Astrocyte (in vitro differentiated cells and primary cell): ENCODE data around the gene CIC. TPM values are rescaled to one million over a fixed set of nuclear protein-coding genes. Genes with fewer than 3 reads are reported as not detected.
"Not testable (repeated sequence)": the region's sequence is repeated elsewhere in the genome, so short reads cannot be mapped to it uniquely, and the experiment has no call there.

Experiments
- DNase-seq: peaks from one replicate; pipeline ENCODE4 v3.0.0-alpha.2; 2010; ENCODE audit warnings: low read depth
- FAIRE-seq: peaks from 2 replicates; lab custom pipeline; 2011; peaks lifted over from hg19 to GRCh38; lab: Jason Lieb, UNC
- H2AFZ ChIP-seq: 2 replicates; pipeline ENCODE4 v1.6.0; 2012; ENCODE audit warnings: low read depth, low read length, inconsistent platforms
- H3K27ac ChIP-seq: 2 replicates; pipeline ENCODE4 v1.5.1; 2011; ENCODE audit warnings: low read depth, low read length, inconsistent platforms
- H3K27me3 ChIP-seq: 2 replicates; pipeline ENCODE4 v1.6.0; 2011; ENCODE audit warnings: low read length, inconsistent platforms; ENCODE audit not compliant: insufficient read depth
- H3K36me3 ChIP-seq: 2 replicates; pipeline ENCODE4 v1.5.1; 2011; ENCODE audit warnings: low read length, inconsistent platforms; ENCODE audit not compliant: insufficient read depth
- H3K4me1 ChIP-seq: 2 replicates; pipeline ENCODE4 v1.5.1; 2011; ENCODE audit warnings: low read length, inconsistent platforms; ENCODE audit not compliant: insufficient read depth
- H3K4me2 ChIP-seq: 2 replicates; pipeline ENCODE4 v1.6.0; 2012; ENCODE audit warnings: low read length, inconsistent platforms
- H3K4me3 ChIP-seq: 2 replicates; pipeline ENCODE4 v1.5.1; 2011; ENCODE audit warnings: low read depth, mild to moderate bottlenecking, low read length, inconsistent platforms; ENCODE audit not compliant: insufficient read depth
- H3K79me2 ChIP-seq: 2 replicates; pipeline ENCODE4 v1.6.0; 2012; ENCODE audit warnings: mild to moderate bottlenecking, low read length, inconsistent platforms; ENCODE audit not compliant: insufficient read depth
- H3K9ac ChIP-seq: 2 replicates; pipeline ENCODE4 v1.6.0; 2012; ENCODE audit warnings: mild to moderate bottlenecking, low read length, inconsistent platforms
- H3K9me3 ChIP-seq: 2 replicates; pipeline ENCODE4 v1.5.1; 2012; ENCODE audit warnings: low read depth, mild to moderate bottlenecking, low read length, inconsistent platforms; ENCODE audit not compliant: insufficient read depth
- H4K20me1 ChIP-seq: 2 replicates; pipeline ENCODE4 v1.6.0; 2012; ENCODE audit warnings: low read length, inconsistent platforms; ENCODE audit not compliant: insufficient read depth
- H3K27ac Mint-ChIP-seq: one replicate; pipeline ENCODE4 v1.8.0; 2021; ENCODE audit warnings: mild to moderate bottlenecking, mixed read lengths; ENCODE audit not compliant: unreplicated experiment
- H3K27me3 Mint-ChIP-seq: one replicate; pipeline ENCODE4 v1.8.0; 2021; ENCODE audit warnings: low read depth, mixed read lengths; ENCODE audit not compliant: unreplicated experiment
- H3K36me3 Mint-ChIP-seq: one replicate; pipeline ENCODE4 v1.8.0; 2021; ENCODE audit warnings: low read depth, mixed read lengths; ENCODE audit not compliant: unreplicated experiment
- H3K4me1 Mint-ChIP-seq: one replicate; pipeline ENCODE4 v1.8.0; 2021; ENCODE audit warnings: low read depth, mixed read lengths; ENCODE audit not compliant: unreplicated experiment
- H3K4me3 Mint-ChIP-seq: one replicate; pipeline ENCODE4 v1.8.0; 2021; ENCODE audit warnings: mild to moderate bottlenecking, moderate library complexity, mixed read lengths; ENCODE audit not compliant: unreplicated experiment
- H3K9me3 Mint-ChIP-seq: one replicate; pipeline ENCODE4 v1.8.0; 2021; ENCODE audit warnings: mild to moderate bottlenecking, mixed read lengths; ENCODE audit not compliant: unreplicated experiment
- CTCF ChIP-seq: IDR thresholded peaks from 2 replicates; pipeline ENCODE4 v1.5.1; 2011; ENCODE audit warnings: low read depth, mild to moderate bottlenecking, inconsistent platforms, low read length, moderate library complexity; ENCODE audit not compliant: insufficient read depth
- EZH2 ChIP-seq: IDR thresholded peaks from 2 replicates; pipeline ENCODE4 v1.6.1; 2012; ENCODE audit warnings: mild to moderate bottlenecking, low read length, inconsistent platforms; ENCODE audit not compliant: insufficient read depth
- total RNA-seq: library from RNA; stranded (reverse); gene quantifications from 2 replicates; pipeline ENCODE4 v1.2.1, GENCODE V29; 2021

CIC gene
- total RNA-seq, 1 donor from 2014 or later: 78.5 TPM

DNA sequence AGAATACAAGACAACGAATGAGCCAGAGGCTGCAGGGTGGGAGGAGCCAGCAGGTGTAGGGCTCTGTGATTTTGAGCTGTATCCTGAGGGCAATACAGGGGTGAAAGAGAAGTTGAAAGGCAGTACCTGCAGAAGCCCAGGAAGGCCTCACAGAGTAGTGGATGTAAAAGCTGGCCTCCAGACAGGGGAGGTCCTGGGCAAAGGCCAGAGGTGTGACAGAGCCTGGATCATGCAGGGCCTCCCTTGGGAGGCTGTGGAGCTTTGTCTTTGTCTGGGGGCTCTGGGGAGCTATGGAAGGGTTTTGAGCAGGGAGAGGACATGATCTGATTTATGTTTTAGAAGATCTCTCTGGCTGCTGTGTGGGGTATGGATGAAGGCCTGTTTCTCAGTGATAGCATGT, 59.1 kb downstream of the CIC start:
- no peak overlapping the region for H3K4me3 ChIP-seq
- H3K79me2 ChIP-seq: peaks cover 51% of the 10 kb centered on the region
- H3K4me1 Mint-ChIP-seq: peaks cover 19% of the 10 kb centered on the region
- peaks cover 56% of the 10 kb centered on the region for H4K20me1 ChIP-seq
- no peak overlapping the region for H2AFZ ChIP-seq
- no peak overlapping the region for H3K9ac ChIP-seq
- no peak overlapping the region for H3K27ac ChIP-seq
- H3K36me3 Mint-ChIP-seq: peaks cover 2% of the 10 kb centered on the region
- peaks cover 10% of the 10 kb centered on the region for H3K4me1 ChIP-seq
- TF ChIP-seq CTCF: no peak
- no peak for TF ChIP-seq EZH2
- peaks cover 9% of the 10 kb centered on the region for H3K27me3 ChIP-seq
- H3K4me3 Mint-ChIP-seq: no peak overlapping the region
- H3K27ac Mint-ChIP-seq: no peak overlapping the region
- H3K9me3 ChIP-seq: no peaks in the 10 kb centered on the region
- peaks cover 12% of the 10 kb centered on the region for H3K27me3 Mint-ChIP-seq
- no peak overlapping the region for H3K4me2 ChIP-seq
- FAIRE-seq (no peak), DNase-seq (no peak)
- no peaks in the 10 kb centered on the region for H3K36me3 ChIP-seq
- H3K9me3 Mint-ChIP-seq: peaks cover 2% of the 10 kb centered on the region

DNA sequence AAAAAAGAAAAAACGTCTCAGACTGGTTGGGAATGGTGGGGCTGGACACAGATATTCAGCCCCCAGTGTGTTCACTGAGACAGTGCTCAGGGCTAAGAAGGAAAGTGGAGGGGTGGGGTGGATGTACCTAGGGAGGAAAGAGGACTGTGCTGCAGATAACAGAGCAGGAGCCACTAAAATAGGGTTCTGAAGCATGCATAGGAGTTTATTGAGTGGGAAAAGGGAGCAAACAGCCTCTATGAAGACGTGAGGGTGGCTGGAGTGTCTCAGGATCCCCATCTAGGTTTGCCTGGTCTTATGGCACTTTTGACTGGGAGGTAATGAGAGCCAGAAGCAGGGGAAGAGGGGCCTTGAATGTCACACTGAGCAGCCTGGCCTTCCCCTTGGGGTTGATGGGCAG, 59.8 kb downstream of the CIC start:
- Histone ChIP-seq H4K20me1 (peaks cover 57% of the 10 kb centered on the region), H3K4me3 (no peak overlapping the region), H3K9ac (no peak overlapping the region), H3K27ac (no peak overlapping the region), H3K4me1 (peaks cover 10% of the 10 kb centered on the region), H3K4me2 (no peak overlapping the region), H2AFZ (no peak overlapping the region), H3K27me3 (peaks cover 5% of the 10 kb centered on the region), H3K79me2 (peaks cover 53% of the 10 kb centered on the region), H3K36me3 (no peaks in the 10 kb centered on the region), H3K9me3 (no peaks in the 10 kb centered on the region)
- Mint-ChIP-seq H3K4me3 (no peak overlapping the region), H3K27me3 (peaks cover 7% of the 10 kb centered on the region), H3K9me3 (peaks cover 2% of the 10 kb centered on the region), H3K36me3 (peaks cover 3% of the 10 kb centered on the region), H3K27ac (no peak overlapping the region), H3K4me1 (peaks cover 19% of the 10 kb centered on the region)
- TF ChIP-seq CTCF: no peak
- DNase-seq (no peak), FAIRE-seq (no peak)

GRCh38 chr19:42330241-42330711, 61.2 kb downstream of the CIC start:
- peak overlapping the region; percentile 27 for H3K27ac Mint-ChIP-seq

DNA sequence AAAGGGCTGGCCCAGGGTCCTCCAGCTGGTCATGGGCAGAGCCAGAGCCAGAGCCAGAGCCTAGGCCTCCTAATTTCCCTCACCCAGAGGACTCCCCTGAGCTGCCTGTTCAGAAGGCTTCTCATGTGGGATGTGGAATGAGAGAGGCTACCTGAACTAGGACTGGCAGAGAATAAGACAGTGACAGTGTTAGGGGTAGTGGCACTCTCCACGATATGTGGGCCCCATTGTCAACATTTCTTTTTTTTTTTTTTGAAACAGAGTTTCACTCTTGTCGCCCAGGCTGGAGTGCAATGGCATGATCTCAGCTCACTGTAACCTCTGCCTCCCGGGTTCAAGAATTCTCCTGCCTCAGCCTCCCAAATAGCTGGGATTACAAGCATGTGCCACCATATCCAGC, 62.3 kb downstream of the CIC start:
- H3K27me3 Mint-ChIP-seq, H2AFZ ChIP-seq, FAIRE-seq, H3K36me3 ChIP-seq, H3K27ac ChIP-seq, H3K4me2 ChIP-seq, H3K27me3 ChIP-seq, DNase-seq, H3K4me1 ChIP-seq, H3K4me3 Mint-ChIP-seq, H3K27ac Mint-ChIP-seq, H3K4me3 ChIP-seq, H3K9me3 Mint-ChIP-seq, H3K9ac ChIP-seq, H3K9me3 ChIP-seq, H3K36me3 Mint-ChIP-seq: not testable (repeated sequence)
- peaks cover 19% of the 10 kb centered on the region for H3K4me1 Mint-ChIP-seq
- peaks cover 45% of the 10 kb centered on the region for H3K79me2 ChIP-seq
- H4K20me1 ChIP-seq: peaks cover 62% of the 10 kb centered on the region

More at GRCh38 chr19:42330241-42330711, 61.2 kb downstream of the CIC start:
- no peak for TF ChIP-seq EZH2
- TF ChIP-seq CTCF: no peak
- H3K4me2 ChIP-seq: no peak overlapping the region
- Mint-ChIP-seq H3K4me3 (no peak overlapping the region), H3K27me3 (peaks cover under 1% of the 10 kb centered on the region), H3K9me3 (no peaks in the 10 kb centered on the region), H3K4me1 (peaks cover 19% of the 10 kb centered on the region), H3K36me3 (peaks cover 3% of the 10 kb centered on the region)
- H3K4me3 ChIP-seq: no peak overlapping the region
- peaks cover 6% of the 10 kb centered on the region for H3K4me1 ChIP-seq
- H4K20me1 ChIP-seq: peaks cover 64% of the 10 kb centered on the region
- no peaks in the 10 kb centered on the region for H3K27me3 ChIP-seq
- no peak overlapping the region for H3K9ac ChIP-seq
- no peaks in the 10 kb centered on the region for H3K36me3 ChIP-seq
- no peak overlapping the region for H3K27ac ChIP-seq
- DNase-seq (no peak), FAIRE-seq (no peak)
- H2AFZ ChIP-seq: no peak overlapping the region
- no peaks in the 10 kb centered on the region for H3K9me3 ChIP-seq
- peaks cover 53% of the 10 kb centered on the region for H3K79me2 ChIP-seq
